Gastroesophageal sphincter (tissue), 3 donors: Measurements from ENCODE around the gene USP32.

Experiments
- CTCF ChIP-seq, 4 experiments: fragments of 200-600 bp in 2 of 4; fragments of 450-650 bp in 2 of 4; sonication (generic) in 1 of 4; IDR thresholded peaks; one replicate each; pipeline ENCODE4 v1.5.1; 2017 to 2019; ENCODE audit warnings: antibody characterized with exemption in 4 of 4, mild to moderate bottlenecking in 2 of 4, moderate library complexity in 2 of 4
- EP300 ChIP-seq: sonication (generic); formaldehyde crosslinking; IDR thresholded peaks from one replicate; pipeline ENCODE4 v1.6.1; 2017; ENCODE audit warnings: antibody characterized with exemption, mild to moderate bottlenecking

- TF ChIP-seq CTCF (IDR thresholded peaks at IDR 0.05), result no peak
- TF ChIP-seq EP300, result no peak
These were observed 64.0 kb downstream of the USP32 start for GRCh38 chr17:60327901-60328273.
